Measurements from ENCODE around the gene ARPP21. TPM values are rescaled to one million over a fixed set of nuclear protein-coding genes. Genes with fewer than 3 reads are reported as not detected.
A peak's percentile ranks its signal among the peaks of the same experiment; 100 is the strongest.

Gene ARPP21
- total RNA-seq, 1 experiment from 2014 or later: not detected

DNA sequence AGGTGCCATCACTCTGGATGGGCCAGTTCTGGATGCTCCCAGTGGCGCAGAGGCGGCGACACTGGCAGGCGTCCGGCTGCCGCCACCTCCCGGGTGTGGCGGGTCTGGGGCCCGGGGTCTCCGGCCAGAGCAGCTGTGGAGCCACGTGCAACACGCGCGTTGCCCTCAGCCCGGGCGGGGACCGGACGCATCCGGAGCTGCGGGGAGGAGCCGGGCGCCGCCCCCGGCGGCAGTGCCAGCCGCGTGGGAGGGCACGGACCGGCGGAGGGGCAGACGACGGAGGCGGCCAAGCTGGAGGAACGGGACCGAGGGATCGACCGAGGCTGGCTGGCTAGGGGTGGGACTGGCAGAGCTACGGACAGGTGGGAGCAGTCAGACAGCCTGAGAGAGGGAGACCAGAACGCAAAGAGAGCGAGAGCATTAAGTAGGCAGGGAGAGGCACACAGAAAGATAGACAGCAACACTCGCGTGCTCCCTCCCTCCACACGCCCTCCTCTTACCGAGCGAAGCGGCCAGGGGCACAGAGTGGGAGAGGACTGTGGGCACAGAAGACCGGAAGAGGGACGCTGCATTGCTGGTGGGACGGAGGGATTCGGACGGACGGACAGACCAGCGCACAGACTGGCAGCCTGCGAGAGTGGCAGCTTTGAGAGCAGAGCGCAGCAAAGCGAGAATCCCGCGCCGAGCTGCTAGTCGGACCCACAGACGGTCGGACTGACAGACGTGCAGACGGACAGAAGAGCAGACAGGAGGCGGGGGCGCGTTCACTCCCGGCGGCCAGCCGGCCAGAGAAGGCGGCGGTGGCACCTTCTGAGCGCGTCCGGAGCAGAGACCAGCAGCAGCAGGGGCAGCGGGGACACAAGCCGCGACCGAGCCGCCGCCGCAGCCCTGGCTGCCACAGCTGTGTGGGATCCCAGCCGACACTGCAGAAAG is at the start of gene ARPP21 (continued):
- TF ChIP-seq PRDM15 (CRISPR knock-in tag; IDR thresholded peaks at IDR 0.05) (no peak), ZNF232 (CRISPR knock-in tag; IDR thresholded peaks at IDR 0.05) (peak; percentile 5; the same call in 1 of the 2 replicates), ZNF416 (CRISPR knock-in tag; IDR thresholded peaks at IDR 0.05) (no peak), FOXK1 (CRISPR knock-in tag; IDR thresholded peaks at IDR 0.05) (0 out of 2 replicates have a peak, but pooled peaks have one; percentile 14), TCF7 (CRISPR knock-in tag; IDR thresholded peaks at IDR 0.05; ENCODE audit: low read depth) (peak; percentile 68; the same call in 1 of the 2 replicates), MXD4 (CRISPR knock-in tag; IDR thresholded peaks at IDR 0.05; ENCODE audit: borderline replicate concordance) (no peak), NFE2L1 (CRISPR knock-in tag; IDR thresholded peaks at IDR 0.05) (peak; percentile 63; the same call in 1 of the 2 replicates), TEAD1 (CRISPR knock-in tag; IDR thresholded peaks at IDR 0.05) (no peak), ZNF263 (CRISPR knock-in tag; IDR thresholded peaks at IDR 0.05; ENCODE audit: low read depth) (no peak), ZBTB43 (CRISPR knock-in tag; IDR thresholded peaks at IDR 0.05) (0 out of 2 replicates have a peak, but pooled peaks have one; percentile 31), ETV6 (CRISPR knock-in tag; IDR thresholded peaks at IDR 0.05) (0 out of 2 replicates have a peak, but pooled peaks have one; percentile 22), ZBTB21 (CRISPR knock-in tag; IDR thresholded peaks at IDR 0.05; ENCODE audit: borderline replicate concordance) (0 out of 2 replicates have a peak, but pooled peaks have one; percentile 7), GABPB1 (CRISPR knock-in tag; IDR thresholded peaks at IDR 0.05) (no peak), SP1 (CRISPR knock-in tag; conservative IDR thresholded peaks at IDR 0.05) (0 out of 2 replicates have a peak, but pooled peaks have one; percentile 29), ZSCAN18 (CRISPR knock-in tag; IDR thresholded peaks at IDR 0.05) (no peak), NFATC4 (CRISPR knock-in tag; IDR thresholded peaks at IDR 0.05) (no peak), ARID4B (CRISPR knock-in tag; IDR thresholded peaks at IDR 0.05; ENCODE audit: borderline replicate concordance) (0 out of 2 replicates have a peak, but pooled peaks have one; percentile 58), SMAD3 (CRISPR knock-in tag; IDR thresholded peaks at IDR 0.05; ENCODE audit: borderline replicate concordance) (peak; percentile 72; the same call in 1 of the 2 replicates), RORB (CRISPR knock-in tag; IDR thresholded peaks at IDR 0.05) (no peak)
- TF ChIP-seq, protein P1, sequence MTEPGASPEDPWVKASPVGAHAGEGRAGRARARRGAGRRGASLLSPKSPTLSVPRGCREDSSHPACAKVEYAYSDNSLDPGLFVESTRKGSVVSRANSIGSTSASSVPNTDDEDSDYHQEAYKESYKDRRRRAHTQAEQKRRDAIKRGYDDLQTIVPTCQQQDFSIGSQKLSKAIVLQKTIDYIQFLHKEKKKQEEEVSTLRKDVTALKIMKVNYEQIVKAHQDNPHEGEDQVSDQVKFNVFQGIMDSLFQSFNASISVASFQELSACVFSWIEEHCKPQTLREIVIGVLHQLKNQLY (CRISPR knock-in tag; IDR thresholded peaks at IDR 0.05): no peak
- TF ChIP-seq, protein P2, sequence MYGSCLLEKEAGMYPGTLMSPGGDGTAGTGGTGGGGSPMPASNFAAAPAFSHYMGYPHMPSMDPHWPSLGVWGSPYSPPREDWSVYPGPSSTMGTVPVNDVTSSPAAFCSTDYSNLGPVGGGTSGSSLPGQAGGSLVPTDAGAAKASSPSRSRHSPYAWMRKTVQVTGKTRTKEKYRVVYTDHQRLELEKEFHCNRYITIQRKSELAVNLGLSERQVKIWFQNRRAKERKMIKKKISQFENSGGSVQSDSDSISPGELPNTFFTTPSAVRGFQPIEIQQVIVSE (CRISPR knock-in tag; IDR thresholded peaks at IDR 0.05; ENCODE audit: borderline replicate concordance): no peak
- TF ChIP-seq, protein P3, sequence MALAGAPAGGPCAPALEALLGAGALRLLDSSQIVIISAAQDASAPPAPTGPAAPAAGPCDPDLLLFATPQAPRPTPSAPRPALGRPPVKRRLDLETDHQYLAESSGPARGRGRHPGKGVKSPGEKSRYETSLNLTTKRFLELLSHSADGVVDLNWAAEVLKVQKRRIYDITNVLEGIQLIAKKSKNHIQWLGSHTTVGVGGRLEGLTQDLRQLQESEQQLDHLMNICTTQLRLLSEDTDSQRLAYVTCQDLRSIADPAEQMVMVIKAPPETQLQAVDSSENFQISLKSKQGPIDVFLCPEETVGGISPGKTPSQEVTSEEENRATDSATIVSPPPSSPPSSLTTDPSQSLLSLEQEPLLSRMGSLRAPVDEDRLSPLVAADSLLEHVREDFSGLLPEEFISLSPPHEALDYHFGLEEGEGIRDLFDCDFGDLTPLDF (CRISPR knock-in tag; IDR thresholded peaks at IDR 0.05): no peak

All from WTC11 (cell line).